ENCODE measurements around the gene C16orf90.

Gene C16orf90

GRCh38 chr16:3460585-3460984 is 34.7 kb downstream of the C16orf90 start:
- DNase-seq, result no peak

- DNase-seq, result no peak
Measured at GRCh38 chr16:3460121-3460520, 35.2 kb downstream of the C16orf90 start.

- no peak for DNase-seq
Measured at GRCh38 chr16:3459401-3460090, 35.7 kb downstream of the C16orf90 start.

GRCh38 chr16:3458852-3459361 is 36.4 kb downstream of the C16orf90 start:
- no peak for DNase-seq

GRCh38 chr16:3458278-3458851 is 36.9 kb downstream of the C16orf90 start:
- DNase-seq, result no peak

GRCh38 chr16:3457434-3458252 is 37.6 kb downstream of the C16orf90 start:
- peak; percentile 82 for DNase-seq

GRCh38 chr16:3454631-3455147 is 40.6 kb downstream of the C16orf90 start:
- no peak for DNase-seq

GRCh38 chr16:3454093-3454492 is 41.2 kb downstream of the C16orf90 start:
- no peak for DNase-seq

GRCh38 chr16:3444032-3444388 is 51.3 kb downstream of the C16orf90 start:
- peak; percentile 63 for DNase-seq

Measured in NCI-H446 treated with DMSO at 0.1 percent for 48 hours (cell line).